A549 (cell line): ENCODE measurements around the gene MAGI1. TPM values are rescaled to one million over a fixed set of nuclear protein-coding genes. Genes with fewer than 3 reads are reported as not detected.

Experiments used
- ATAC-seq, 2 experiments: fragments of 200-7000 bp in 1 of 2; fragments of >200 bp in 1 of 2; cut with Nextera tagmentation in 1 of 2; cut with Tn5 transposase in 1 of 2; 3 replicates each; pipeline versions ENCODE4 v1.8.0 to v1.9.1; 2018 to 2020; ENCODE audit warnings: mild to moderate bottlenecking in 1 of 2, moderate library complexity in 1 of 2
- CTCF ChIA-PET: fragments of 300-600 bp; sonication (Branson Sonifier 250); formaldehyde crosslinking; extraction: SDS; loops from one replicate; lab custom pipeline; 2021; ENCODE audit warnings: antibody characterized with exemption, inconsistent platforms; lab: Yijun Ruan, JAX
- POLR2A ChIA-PET: fragments of 350-600 bp; formaldehyde crosslinking; extraction: SDS; loops from one replicate; lab custom pipeline; 2021; ENCODE audit warnings: antibody characterized with exemption, inconsistent platforms; lab: Yijun Ruan, JAX
- DNase-seq, 2 experiments: peaks; one replicate each; pipeline versions ENCODE4 v3.0.0 to v3.0.0-alpha.2; 2011 to 2016; ENCODE audit warnings: low read depth in 1 of 2, low spot score in 1 of 2
- FAIRE-seq: peaks from 2 replicates; lab custom pipeline; 2011; peaks lifted over from hg19 to GRCh38; lab: Jason Lieb, UNC
- H3K27ac ChIP-seq, 2 experiments: fragments of >200 bp; sonication (Bioruptor Twin); formaldehyde crosslinking; 3 replicates each; pipeline ENCODE4 v1.5.1; 2016 to 2017
- H3K4me1 ChIP-seq: fragments of >200 bp; sonication (Bioruptor Twin); formaldehyde crosslinking; 3 replicates; pipeline ENCODE4 v1.6.1; 2016
- H3K4me2 ChIP-seq: fragments of >200 bp; sonication (Bioruptor Twin); formaldehyde crosslinking; 3 replicates; pipeline ENCODE4 v1.6.1; 2016
- H3K4me3 ChIP-seq: fragments of >200 bp; sonication (Bioruptor Twin); formaldehyde crosslinking; 3 replicates; pipeline ENCODE4 v1.5.1; 2016
- H3K9me3 ChIP-seq: fragments of >200 bp; sonication (Bioruptor Twin); formaldehyde crosslinking; 3 replicates; pipeline ENCODE4 v1.6.1; 2016
- CBX2 ChIP-seq: fragments of 200-600 bp; sonication (generic); IDR thresholded peaks from 2 replicates; pipeline ENCODE4 v1.6.1; 2016; ENCODE audit warnings: low read depth, mild to moderate bottlenecking, borderline replicate concordance
- CBX8 ChIP-seq: fragments of 200-600 bp; sonication (generic); IDR thresholded peaks from 2 replicates; pipeline ENCODE4 v1.6.1; 2016
- CHD2 ChIP-seq: fragments of 150-350 bp; IDR thresholded peaks from 2 replicates; pipeline ENCODE4 v1.6.1; 2014; ENCODE audit warnings: low read length; ENCODE audit not compliant: partially characterized antibody
- ESRRA ChIP-seq: fragments of 150-350 bp; IDR thresholded peaks from 2 replicates; pipeline ENCODE4 v1.6.1; 2014; ENCODE audit warnings: mild to moderate bottlenecking, low read length, borderline replicate concordance
- FOXS1 ChIP-seq: fragments of 250-450 bp; sonication (Bioruptor Pico); IDR thresholded peaks from 2 replicates; pipeline ENCODE4 v1.5.0; 2020; ENCODE audit warnings: mild to moderate bottlenecking, moderate library complexity
- HDAC2 ChIP-seq: fragments of 200-600 bp; sonication (generic); IDR thresholded peaks from 2 replicates; pipeline ENCODE4 v1.6.1; 2016
- HOXA7 ChIP-seq: fragments of 250-450 bp; sonication (Bioruptor Pico); IDR thresholded peaks from 2 replicates; pipeline ENCODE4 v1.5.0; 2020; ENCODE audit warnings: mild to moderate bottlenecking, moderate library complexity
- HOXB13 ChIP-seq: fragments of 250-450 bp; sonication (Bioruptor Pico); IDR thresholded peaks from 2 replicates; pipeline ENCODE4 v1.5.0; 2020; ENCODE audit warnings: low read depth, mild to moderate bottlenecking, moderate library complexity
- JUN ChIP-seq, 2 experiments: fragments of >200 bp; sonication (Bioruptor Twin); formaldehyde crosslinking; IDR thresholded peaks; 2 replicates in 1 of 2; 3 replicates in 1 of 2; pipeline ENCODE4 v1.6.1; 2016 to 2017
- KDM5A ChIP-seq: fragments of 200-600 bp; sonication (generic); IDR thresholded peaks from 2 replicates; pipeline ENCODE4 v1.6.1; 2016; ENCODE audit warnings: antibody characterized with exemption, mild to moderate bottlenecking
- MAFK ChIP-seq: fragments of 450-650 bp; IDR thresholded peaks from 2 replicates; pipeline ENCODE4 v1.6.1; 2014; ENCODE audit not compliant: partially characterized antibody
- MAZ ChIP-seq: fragments of 150-350 bp; IDR thresholded peaks from 2 replicates; pipeline ENCODE4 v1.6.1; 2014; ENCODE audit warnings: antibody characterized with exemption, low read depth, low read length, borderline replicate concordance
- NFE2L2 ChIP-seq: fragments of 150-350 bp; conservative IDR thresholded peaks from 2 replicates; pipeline ENCODE4 v1.6.1; 2014; ENCODE audit warnings: low read length
- NPAS2 ChIP-seq: fragments of 250-450 bp; sonication (Bioruptor Pico); IDR thresholded peaks from 2 replicates; pipeline ENCODE4 v1.8.0; 2022; ENCODE audit warnings: mild to moderate bottlenecking, moderate library complexity, borderline replicate concordance
- NR3C1 ChIP-seq: fragments of >200 bp; sonication (Bioruptor Twin); formaldehyde crosslinking; IDR thresholded peaks from 3 replicates; pipeline ENCODE4 v1.6.1; 2017
- PBX3 ChIP-seq: IDR thresholded peaks from 2 replicates; pipeline ENCODE4 v1.6.1; 2012
- POLR2A ChIP-seq: IDR thresholded peaks from 2 replicates; pipeline ENCODE4 v1.6.1; 2012; ENCODE audit warnings: mild to moderate bottlenecking, low read length
- RCOR1 ChIP-seq: fragments of 150-350 bp; IDR thresholded peaks from 2 replicates; pipeline ENCODE4 v1.6.1; 2014; ENCODE audit warnings: antibody characterized with exemption, low read length, low read depth
- RFX5 ChIP-seq: fragments of 450-650 bp; IDR thresholded peaks from 2 replicates; pipeline ENCODE4 v1.7.1; 2014; ENCODE audit warnings: antibody characterized with exemption, mild to moderate bottlenecking, moderate library complexity
- SMC3 ChIP-seq: fragments of >200 bp; sonication (Bioruptor Twin); formaldehyde crosslinking; IDR thresholded peaks from 3 replicates; pipeline ENCODE4 v1.6.1; 2018; ENCODE audit warnings: inconsistent platforms
- TFCP2L1 ChIP-seq: fragments of 250-450 bp; sonication (Bioruptor Pico); IDR thresholded peaks from 2 replicates; pipeline ENCODE4 v1.5.0; 2021; ENCODE audit warnings: mild to moderate bottlenecking
- ZC3H11A ChIP-seq: fragments of 450-650 bp; IDR thresholded peaks from 2 replicates; pipeline ENCODE4 v1.6.1; 2014; ENCODE audit warnings: antibody characterized with exemption, mild to moderate bottlenecking
- ZFP36 ChIP-seq: fragments of 450-650 bp; IDR thresholded peaks from 2 replicates; pipeline ENCODE4 v1.6.1; 2014; ENCODE audit warnings: borderline replicate concordance; ENCODE audit not compliant: partially characterized antibody
- ZNF302 ChIP-seq: fragments of 250-450 bp; sonication (Bioruptor Pico); IDR thresholded peaks from 2 replicates; pipeline ENCODE4 v1.9.0; 2021; ENCODE audit warnings: inconsistent platforms, mild to moderate bottlenecking, moderate library complexity
- WGBS: methylation state at CpG from one replicate; pipeline ENCODE4 v1.1.6; 2017; ENCODE audit errors: missing lambda C conversion rate; 5-methylcytosine and 5-hydroxymethylcytosine counted together
- polyA plus RNA-seq, 4 experiments: library from polyadenylated mRNA; depleted of rRNA in 3 of 4; stranded (reverse); fragments of >200 nt; fragmentation: RNase III in 1 of 4; extraction: RNeasy Plus Mini Kit Qiagen cat#74134 plus additional on column Dnase treatment in 1 of 4; gene quantifications; 2 replicates in 3 of 4; 3 replicates in 1 of 4; pipeline ENCODE4 v1.2.3, GENCODE V29; 2011 to 2017
- TF ChIP-seq, protein P1 (sequence below): fragments of 450-650 bp; IDR thresholded peaks from 2 replicates; pipeline ENCODE4 v1.6.1; 2014; ENCODE audit warnings: antibody characterized with exemption
- TF ChIP-seq, protein P2 (sequence below): fragments of >200 bp; sonication (Bioruptor Twin); formaldehyde crosslinking; IDR thresholded peaks from 3 replicates; pipeline ENCODE4 v1.5.1; 2016
- TF ChIP-seq, protein P3 (sequence below): fragments of 250-450 bp; sonication (Bioruptor Pico); IDR thresholded peaks from 2 replicates; pipeline ENCODE4 v1.5.0; 2021; ENCODE audit warnings: mild to moderate bottlenecking, moderate library complexity, borderline replicate concordance

Gene MAGI1
- polyA plus RNA-seq, 2 of the 4 experiments (the other 2 are of a cell fraction), result 4.7 to 6.6 TPM

GRCh38 chr3:65687741-65688140, 351.0 kb downstream of the MAGI1 start:
- WGBS, result 73% methylated on average over 4 of the region's 5 CpGs
- Histone ChIP-seq H3K4me2 (no peak overlapping the region), H3K9me3 (no peaks in the 10 kb centered on the region), H3K27ac (no peak overlapping the region), H3K4me3 (no peak overlapping the region), H3K4me1 (no peaks in the 10 kb centered on the region)
- CTCF ChIA-PET, result no interaction called here
- FAIRE-seq (no peak), ATAC-seq (no peak), DNase-seq (no peak)
- TF ChIP-seq NPAS2 (CRISPR knock-in tag), result no peak
- TF ChIP-seq PBX3, result no peak
- no peak for TF ChIP-seq SMC3
- TF ChIP-seq NFE2L2, result no peak
- no peak for TF ChIP-seq NR3C1
- no peak for TF ChIP-seq MAFK
- TF ChIP-seq FOXS1, result no peak
- TF ChIP-seq CHD2, result no peak
- no peak for TF ChIP-seq CBX8
- TF ChIP-seq POLR2A, result no peak
- no peak for TF ChIP-seq RFX5
- no peak for TF ChIP-seq RCOR1
- TF ChIP-seq HOXA7 (CRISPR knock-in tag), result no peak
- no peak for TF ChIP-seq HOXB13 (CRISPR knock-in tag)
- POLR2A ChIA-PET, result no interaction called here

GRCh38 chr3:65685621-65686235, 353.0 kb downstream of the MAGI1 start:
- Histone ChIP-seq H3K4me2 (no peak overlapping the region), H3K4me3 (no peak overlapping the region), H3K9me3 (no peaks in the 10 kb centered on the region), H3K4me1 (no peaks in the 10 kb centered on the region), H3K27ac (no peak overlapping the region)
- no peak for DNase-seq
- POLR2A ChIA-PET, result no interaction called here
- CTCF ChIA-PET, result no interaction called here
- no peak for ATAC-seq
- TF ChIP-seq KDM5A, result no peak
- TF ChIP-seq FOXS1, result no peak
- TF ChIP-seq ZNF302, result no peak
- no peak for FAIRE-seq
- 82% methylated on average over 5 of the region's 5 CpGs for WGBS

DNA sequence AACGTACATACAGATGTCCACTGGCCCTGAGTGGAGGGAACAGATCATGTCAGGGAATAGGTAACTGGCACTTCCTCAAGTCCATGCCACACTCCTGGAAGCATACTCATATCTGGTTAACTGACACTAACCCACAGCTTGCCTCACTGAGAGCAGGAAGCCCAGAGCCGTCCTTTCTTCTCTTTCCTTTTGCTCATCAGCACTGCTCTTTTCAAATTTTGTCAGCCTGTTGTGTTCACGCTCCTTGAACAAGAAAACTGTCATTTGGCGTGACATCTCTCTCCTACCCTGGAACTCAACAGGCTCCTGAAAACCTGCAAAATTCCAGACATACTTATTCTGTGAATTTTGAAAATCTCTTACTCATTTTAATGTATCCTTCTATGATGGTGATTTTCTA, 360.2 kb downstream of the MAGI1 start:
- no peak for ATAC-seq
- Histone ChIP-seq H3K9me3 (no peaks in the 10 kb centered on the region), H3K27ac (no peak overlapping the region), H3K4me1 (no peaks in the 10 kb centered on the region), H3K4me2 (no peak overlapping the region), H3K4me3 (no peak overlapping the region)
- no peak for DNase-seq
- TF ChIP-seq ZC3H11A (no peak), HDAC2 (no peak), CBX2 (no peak), FOXS1 (no peak), MAZ (no peak), RFX5 (no peak), TFCP2L1 (CRISPR knock-in tag) (no peak), NPAS2 (CRISPR knock-in tag) (no peak), ZFP36 (no peak), ESRRA (no peak), JUN (IDR thresholded peaks at IDR 0.05) (no peak), RCOR1 (no peak)
- TF ChIP-seq, protein P1, sequence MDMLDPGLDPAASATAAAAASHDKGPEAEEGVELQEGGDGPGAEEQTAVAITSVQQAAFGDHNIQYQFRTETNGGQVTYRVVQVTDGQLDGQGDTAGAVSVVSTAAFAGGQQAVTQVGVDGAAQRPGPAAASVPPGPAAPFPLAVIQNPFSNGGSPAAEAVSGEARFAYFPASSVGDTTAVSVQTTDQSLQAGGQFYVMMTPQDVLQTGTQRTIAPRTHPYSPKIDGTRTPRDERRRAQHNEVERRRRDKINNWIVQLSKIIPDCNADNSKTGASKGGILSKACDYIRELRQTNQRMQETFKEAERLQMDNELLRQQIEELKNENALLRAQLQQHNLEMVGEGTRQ, result no peak
- TF ChIP-seq, protein P2, sequence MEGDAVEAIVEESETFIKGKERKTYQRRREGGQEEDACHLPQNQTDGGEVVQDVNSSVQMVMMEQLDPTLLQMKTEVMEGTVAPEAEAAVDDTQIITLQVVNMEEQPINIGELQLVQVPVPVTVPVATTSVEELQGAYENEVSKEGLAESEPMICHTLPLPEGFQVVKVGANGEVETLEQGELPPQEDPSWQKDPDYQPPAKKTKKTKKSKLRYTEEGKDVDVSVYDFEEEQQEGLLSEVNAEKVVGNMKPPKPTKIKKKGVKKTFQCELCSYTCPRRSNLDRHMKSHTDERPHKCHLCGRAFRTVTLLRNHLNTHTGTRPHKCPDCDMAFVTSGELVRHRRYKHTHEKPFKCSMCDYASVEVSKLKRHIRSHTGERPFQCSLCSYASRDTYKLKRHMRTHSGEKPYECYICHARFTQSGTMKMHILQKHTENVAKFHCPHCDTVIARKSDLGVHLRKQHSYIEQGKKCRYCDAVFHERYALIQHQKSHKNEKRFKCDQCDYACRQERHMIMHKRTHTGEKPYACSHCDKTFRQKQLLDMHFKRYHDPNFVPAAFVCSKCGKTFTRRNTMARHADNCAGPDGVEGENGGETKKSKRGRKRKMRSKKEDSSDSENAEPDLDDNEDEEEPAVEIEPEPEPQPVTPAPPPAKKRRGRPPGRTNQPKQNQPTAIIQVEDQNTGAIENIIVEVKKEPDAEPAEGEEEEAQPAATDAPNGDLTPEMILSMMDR, result no peak
- TF ChIP-seq, protein P3, sequence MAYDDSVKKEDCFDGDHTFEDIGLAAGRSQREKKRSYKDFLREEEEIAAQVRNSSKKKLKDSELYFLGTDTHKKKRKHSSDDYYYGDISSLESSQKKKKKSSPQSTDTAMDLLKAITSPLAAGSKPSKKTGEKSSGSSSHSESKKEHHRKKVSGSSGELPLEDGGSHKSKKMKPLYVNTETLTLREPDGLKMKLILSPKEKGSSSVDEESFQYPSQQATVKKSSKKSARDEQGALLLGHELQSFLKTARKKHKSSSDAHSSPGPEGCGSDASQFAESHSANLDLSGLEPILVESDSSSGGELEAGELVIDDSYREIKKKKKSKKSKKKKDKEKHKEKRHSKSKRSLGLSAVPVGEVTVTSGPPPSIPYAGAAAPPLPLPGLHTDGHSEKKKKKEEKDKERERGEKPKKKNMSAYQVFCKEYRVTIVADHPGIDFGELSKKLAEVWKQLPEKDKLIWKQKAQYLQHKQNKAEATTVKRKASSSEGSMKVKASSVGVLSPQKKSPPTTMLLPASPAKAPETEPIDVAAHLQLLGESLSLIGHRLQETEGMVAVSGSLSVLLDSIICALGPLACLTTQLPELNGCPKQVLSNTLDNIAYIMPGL (CRISPR knock-in tag), result no peak
- no peak for FAIRE-seq
- 94% methylated on average over 4 of the region's 4 CpGs for WGBS
- CTCF ChIA-PET, result no interaction called here
- POLR2A ChIA-PET, result no interaction called here
